Kidney (tissue), 14 donors: ENCODE measurements around the gene NRXN3. TPM values are rescaled to one million over a fixed set of nuclear protein-coding genes. Genes with fewer than 3 reads are reported as not detected.

Experiments used
- DNase-seq, 5 donors: peaks; one replicate each; pipeline ENCODE4 v3.0.0-alpha.2; 2013 to 2020
- FAIRE-seq: peaks from 2 replicates; lab custom pipeline; 2012; peaks lifted over from hg19 to GRCh38; lab: Jason Lieb, UNC
- H3K27ac ChIP-seq, 2 donors: one replicate each; pipeline ENCODE4 v1.7.0; 2013; ENCODE audit warnings: low read depth in 2 of 2, low read length in 2 of 2, inconsistent platforms in 1 of 2
- H3K27me3 ChIP-seq: one replicate; pipeline ENCODE4 v1.7.1; 2013; ENCODE audit warnings: low read length, inconsistent platforms; ENCODE audit not compliant: control insufficient read depth, insufficient read depth
- H3K36me3 ChIP-seq, 3 donors: one replicate each; pipeline versions ENCODE4 v1.7.0 to v1.7.1; 2013; ENCODE audit warnings: low read length in 3 of 3, control low read depth in 1 of 3, inconsistent platforms in 1 of 3; ENCODE audit not compliant: insufficient read depth in 3 of 3, control insufficient read depth in 2 of 3
- H3K4me1 ChIP-seq, 3 donors: one replicate each; pipeline versions ENCODE4 v1.7.0 to v1.7.1; 2013; ENCODE audit warnings: low read length in 3 of 3, inconsistent platforms in 1 of 3, low read depth in 1 of 3; ENCODE audit not compliant: control insufficient read depth in 2 of 3, insufficient read depth in 2 of 3
- H3K4me3 ChIP-seq, 3 donors: one replicate each; pipeline versions ENCODE4 v1.7.0 to v1.8.1; 2013; ENCODE audit warnings: low read length in 3 of 3, control low read depth in 1 of 3, inconsistent platforms in 1 of 3
- H3K9ac ChIP-seq, 3 donors: one replicate each; pipeline versions ENCODE4 v1.7.0 to v1.7.1; 2013; ENCODE audit warnings: low read length in 3 of 3, control low read depth in 1 of 3, inconsistent platforms in 1 of 3
- H3K9me3 ChIP-seq, 3 donors: one replicate each; pipeline versions ENCODE4 v1.7.0 to v1.7.1; 2013; ENCODE audit warnings: low read length in 3 of 3, control low read depth in 1 of 3, inconsistent platforms in 1 of 3; ENCODE audit not compliant: control insufficient read depth in 2 of 3, insufficient read depth in 1 of 3
- intact Hi-C: fragments of 100-400 bp; cut with DNase I; formaldehyde crosslinking; loops from one replicate; pipeline ENCODE4 v1.11.1; 2022
- polyA plus RNA-seq: library from polyadenylated mRNA; stranded (reverse); fragments of 350-450 nt; fragmentation: Illumina TruSeq; extraction: RNeasy Lipid Tissue Mini Kit (QIAGEN cat#74804); gene quantifications from one replicate; pipeline ENCODE4 v1.2.3, GENCODE V29; 2014; ENCODE audit warnings: low read depth, low replicate concordance; ENCODE audit not compliant: insufficient read depth
- total RNA-seq: library from RNA; stranded (reverse); fragmentation: NEBNext Ultra II Directional; extraction: Animal tissue kit (Norgen Biotek cat#: 25700); gene quantifications from one replicate; pipeline ENCODE4 v1.2.1, GENCODE V29; 2021
- TF ChIP-seq, protein P1 (sequence below): IDR thresholded peaks from 3 replicates; pipeline ENCODE4 v1.5.1; 2012; ENCODE audit warnings: mild to moderate bottlenecking, moderate library complexity, borderline replicate concordance; ENCODE audit not compliant: insufficient read depth; ENCODE audit errors: extremely low read depth
- donor health status: control.
- donor health status: control.
- donor health status: control.
- donor health status: control.
- donor health status: control.
- donor health status: DM: yes; HTN: yes; CAD: no.
- donor health status: Normal renal cell carcinoma (clear cell type).

NRXN3 gene
- total and polyA plus RNA-seq, 2 donors from 2014 or later = 1.5 to 2.4 TPM

DNA sequence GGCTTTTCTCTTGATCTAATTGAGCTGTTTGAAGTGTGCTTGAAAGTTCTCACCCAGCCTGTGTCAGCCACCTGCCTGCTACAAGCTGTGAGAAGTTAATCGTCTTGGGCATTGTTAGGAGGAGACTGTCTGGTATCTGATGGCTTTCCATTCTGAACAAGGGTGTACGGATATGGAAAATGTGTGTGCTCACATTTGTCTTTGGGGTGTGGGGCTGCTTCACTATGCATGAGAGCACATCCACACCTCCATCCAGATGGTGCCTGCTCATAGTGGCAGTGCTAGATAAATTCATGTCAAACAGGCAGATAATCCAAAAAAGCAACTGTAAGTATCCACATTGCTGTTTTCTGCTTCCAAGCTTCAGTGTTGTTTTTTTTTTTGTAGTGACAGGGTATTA, 1578.9 kb downstream of the NRXN3 start:
- H3K9ac ChIP-seq = no peak overlapping the region
- no peaks in the 10 kb centered on the region for H3K36me3 ChIP-seq
- H3K4me3 ChIP-seq = no peak overlapping the region
- no peak for DNase-seq
- FAIRE-seq = no peak
- TF ChIP-seq, protein P1, sequence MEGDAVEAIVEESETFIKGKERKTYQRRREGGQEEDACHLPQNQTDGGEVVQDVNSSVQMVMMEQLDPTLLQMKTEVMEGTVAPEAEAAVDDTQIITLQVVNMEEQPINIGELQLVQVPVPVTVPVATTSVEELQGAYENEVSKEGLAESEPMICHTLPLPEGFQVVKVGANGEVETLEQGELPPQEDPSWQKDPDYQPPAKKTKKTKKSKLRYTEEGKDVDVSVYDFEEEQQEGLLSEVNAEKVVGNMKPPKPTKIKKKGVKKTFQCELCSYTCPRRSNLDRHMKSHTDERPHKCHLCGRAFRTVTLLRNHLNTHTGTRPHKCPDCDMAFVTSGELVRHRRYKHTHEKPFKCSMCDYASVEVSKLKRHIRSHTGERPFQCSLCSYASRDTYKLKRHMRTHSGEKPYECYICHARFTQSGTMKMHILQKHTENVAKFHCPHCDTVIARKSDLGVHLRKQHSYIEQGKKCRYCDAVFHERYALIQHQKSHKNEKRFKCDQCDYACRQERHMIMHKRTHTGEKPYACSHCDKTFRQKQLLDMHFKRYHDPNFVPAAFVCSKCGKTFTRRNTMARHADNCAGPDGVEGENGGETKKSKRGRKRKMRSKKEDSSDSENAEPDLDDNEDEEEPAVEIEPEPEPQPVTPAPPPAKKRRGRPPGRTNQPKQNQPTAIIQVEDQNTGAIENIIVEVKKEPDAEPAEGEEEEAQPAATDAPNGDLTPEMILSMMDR = no peak
- H3K4me1 ChIP-seq = no peaks in the 10 kb centered on the region
- intact Hi-C loops = no loop called here
- H3K9me3 ChIP-seq = no peaks in the 10 kb centered on the region
- no peak overlapping the region for H3K27ac ChIP-seq
- no peaks in the 10 kb centered on the region for H3K27me3 ChIP-seq

DNA sequence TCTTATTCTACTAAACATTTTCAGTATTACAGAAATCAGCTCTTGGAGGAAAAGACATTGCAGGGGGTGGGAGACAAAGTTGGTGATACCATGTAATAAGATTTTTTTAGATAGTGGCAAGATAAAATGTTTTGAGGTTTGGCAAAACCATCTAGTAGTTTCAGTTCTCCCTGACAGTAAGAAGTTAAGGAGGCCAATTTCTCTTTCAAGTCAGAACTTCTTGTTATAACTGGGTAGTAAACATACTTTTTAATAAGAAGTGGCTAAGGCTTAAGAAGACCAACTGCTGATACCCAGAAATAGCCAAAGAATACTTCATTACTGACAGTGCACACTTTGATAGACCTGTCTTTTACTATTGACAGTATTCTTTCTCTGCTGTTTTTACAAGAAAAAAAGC, 1588.8 kb downstream of the NRXN3 start:
- H3K9ac ChIP-seq = no peak overlapping the region
- TF ChIP-seq, protein P1 = no peak
- no peak overlapping the region for H3K27ac ChIP-seq
- H3K4me3 ChIP-seq = no peak overlapping the region
- no peak for FAIRE-seq
- H3K36me3 ChIP-seq = no peaks in the 10 kb centered on the region
- intact Hi-C loops = no loop called here
- H3K9me3 ChIP-seq = no peaks in the 10 kb centered on the region
- no peak for DNase-seq
- H3K4me1 ChIP-seq = no peaks in the 10 kb centered on the region
- H3K27me3 ChIP-seq = no peaks in the 10 kb centered on the region

DNA sequence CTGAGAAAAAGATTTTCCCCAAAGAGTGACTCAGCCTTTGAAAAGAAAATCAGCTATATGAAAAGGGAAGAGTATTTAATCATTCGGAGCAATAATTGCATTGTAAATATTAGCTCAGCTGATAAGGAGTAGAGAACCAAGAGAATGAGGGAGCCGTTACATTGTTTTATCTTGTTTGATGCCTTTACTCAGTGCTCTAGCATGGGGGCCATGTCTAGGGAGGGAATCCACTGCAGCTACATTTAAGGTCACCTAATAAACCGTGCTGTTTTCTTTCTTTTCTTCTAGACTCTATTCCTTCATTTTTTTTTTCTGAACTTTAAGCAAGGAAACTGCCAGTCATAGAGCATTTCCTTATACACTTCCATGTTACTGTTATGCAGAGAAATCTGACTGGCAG, 1594.2 kb downstream of the NRXN3 start:
- H3K36me3 ChIP-seq = no peaks in the 10 kb centered on the region
- FAIRE-seq = no peak
- H3K9ac ChIP-seq = no peak overlapping the region
- no peak for DNase-seq
- no peaks in the 10 kb centered on the region for H3K9me3 ChIP-seq
- intact Hi-C loops = no loop called here
- H3K4me1 ChIP-seq = no peaks in the 10 kb centered on the region
- no peaks in the 10 kb centered on the region for H3K27me3 ChIP-seq
- TF ChIP-seq, protein P1 = no peak
- H3K27ac ChIP-seq = no peak overlapping the region
- no peak overlapping the region for H3K4me3 ChIP-seq

DNA sequence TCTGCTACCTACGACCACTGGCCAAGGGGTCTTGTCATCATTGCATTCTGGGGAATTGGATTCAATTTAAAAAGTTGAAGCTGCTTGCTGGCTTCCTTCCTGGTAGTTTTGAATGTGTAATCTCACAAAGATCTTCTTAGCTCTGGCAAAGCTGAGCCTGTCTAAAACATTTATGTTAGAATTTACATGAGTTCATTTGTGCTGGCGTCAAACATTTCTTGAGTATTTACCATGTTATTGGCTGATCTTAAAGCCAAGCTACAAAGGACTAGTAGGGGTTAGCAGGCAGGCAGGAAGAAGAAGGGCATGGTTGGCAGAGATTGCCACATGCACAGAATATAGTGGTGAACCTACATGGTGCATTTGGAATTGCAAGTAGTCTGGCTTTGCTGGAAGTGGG, 1596.3 kb downstream of the NRXN3 start:
- Histone ChIP-seq H3K4me3 (no peak overlapping the region), H3K4me1 (no peaks in the 10 kb centered on the region), H3K27me3 (no peaks in the 10 kb centered on the region), H3K36me3 (no peaks in the 10 kb centered on the region), H3K9me3 (no peaks in the 10 kb centered on the region), H3K27ac (no peak overlapping the region), H3K9ac (no peak overlapping the region)
- intact Hi-C loops = no loop called here
- TF ChIP-seq, protein P1 = no peak
- no peak for DNase-seq
- FAIRE-seq = no peak
